GM21390 (cell line): ENCODE results near the gene SON.
A peak's percentile ranks its signal among the peaks of the same experiment; 100 is the strongest.
"Not testable (repeated sequence)": the region's sequence is repeated elsewhere in the genome, so short reads cannot be mapped to it uniquely, and the experiment has no call there.

Experiments
- ATAC-seq: cut with Tn5 transposase; IDR thresholded peaks from one replicate; pipeline ENCODE4 v1.9.1; 2021; ENCODE audit not compliant: unreplicated experiment

The SON gene, protein sequence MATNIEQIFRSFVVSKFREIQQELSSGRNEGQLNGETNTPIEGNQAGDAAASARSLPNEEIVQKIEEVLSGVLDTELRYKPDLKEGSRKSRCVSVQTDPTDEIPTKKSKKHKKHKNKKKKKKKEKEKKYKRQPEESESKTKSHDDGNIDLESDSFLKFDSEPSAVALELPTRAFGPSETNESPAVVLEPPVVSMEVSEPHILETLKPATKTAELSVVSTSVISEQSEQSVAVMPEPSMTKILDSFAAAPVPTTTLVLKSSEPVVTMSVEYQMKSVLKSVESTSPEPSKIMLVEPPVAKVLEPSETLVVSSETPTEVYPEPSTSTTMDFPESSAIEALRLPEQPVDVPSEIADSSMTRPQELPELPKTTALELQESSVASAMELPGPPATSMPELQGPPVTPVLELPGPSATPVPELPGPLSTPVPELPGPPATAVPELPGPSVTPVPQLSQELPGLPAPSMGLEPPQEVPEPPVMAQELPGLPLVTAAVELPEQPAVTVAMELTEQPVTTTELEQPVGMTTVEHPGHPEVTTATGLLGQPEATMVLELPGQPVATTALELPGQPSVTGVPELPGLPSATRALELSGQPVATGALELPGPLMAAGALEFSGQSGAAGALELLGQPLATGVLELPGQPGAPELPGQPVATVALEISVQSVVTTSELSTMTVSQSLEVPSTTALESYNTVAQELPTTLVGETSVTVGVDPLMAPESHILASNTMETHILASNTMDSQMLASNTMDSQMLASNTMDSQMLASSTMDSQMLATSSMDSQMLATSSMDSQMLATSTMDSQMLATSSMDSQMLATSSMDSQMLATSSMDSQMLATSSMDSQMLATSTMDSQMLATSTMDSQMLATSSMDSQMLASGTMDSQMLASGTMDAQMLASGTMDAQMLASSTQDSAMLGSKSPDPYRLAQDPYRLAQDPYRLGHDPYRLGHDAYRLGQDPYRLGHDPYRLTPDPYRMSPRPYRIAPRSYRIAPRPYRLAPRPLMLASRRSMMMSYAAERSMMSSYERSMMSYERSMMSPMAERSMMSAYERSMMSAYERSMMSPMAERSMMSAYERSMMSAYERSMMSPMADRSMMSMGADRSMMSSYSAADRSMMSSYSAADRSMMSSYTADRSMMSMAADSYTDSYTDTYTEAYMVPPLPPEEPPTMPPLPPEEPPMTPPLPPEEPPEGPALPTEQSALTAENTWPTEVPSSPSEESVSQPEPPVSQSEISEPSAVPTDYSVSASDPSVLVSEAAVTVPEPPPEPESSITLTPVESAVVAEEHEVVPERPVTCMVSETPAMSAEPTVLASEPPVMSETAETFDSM (N-terminal part only)

DNA sequence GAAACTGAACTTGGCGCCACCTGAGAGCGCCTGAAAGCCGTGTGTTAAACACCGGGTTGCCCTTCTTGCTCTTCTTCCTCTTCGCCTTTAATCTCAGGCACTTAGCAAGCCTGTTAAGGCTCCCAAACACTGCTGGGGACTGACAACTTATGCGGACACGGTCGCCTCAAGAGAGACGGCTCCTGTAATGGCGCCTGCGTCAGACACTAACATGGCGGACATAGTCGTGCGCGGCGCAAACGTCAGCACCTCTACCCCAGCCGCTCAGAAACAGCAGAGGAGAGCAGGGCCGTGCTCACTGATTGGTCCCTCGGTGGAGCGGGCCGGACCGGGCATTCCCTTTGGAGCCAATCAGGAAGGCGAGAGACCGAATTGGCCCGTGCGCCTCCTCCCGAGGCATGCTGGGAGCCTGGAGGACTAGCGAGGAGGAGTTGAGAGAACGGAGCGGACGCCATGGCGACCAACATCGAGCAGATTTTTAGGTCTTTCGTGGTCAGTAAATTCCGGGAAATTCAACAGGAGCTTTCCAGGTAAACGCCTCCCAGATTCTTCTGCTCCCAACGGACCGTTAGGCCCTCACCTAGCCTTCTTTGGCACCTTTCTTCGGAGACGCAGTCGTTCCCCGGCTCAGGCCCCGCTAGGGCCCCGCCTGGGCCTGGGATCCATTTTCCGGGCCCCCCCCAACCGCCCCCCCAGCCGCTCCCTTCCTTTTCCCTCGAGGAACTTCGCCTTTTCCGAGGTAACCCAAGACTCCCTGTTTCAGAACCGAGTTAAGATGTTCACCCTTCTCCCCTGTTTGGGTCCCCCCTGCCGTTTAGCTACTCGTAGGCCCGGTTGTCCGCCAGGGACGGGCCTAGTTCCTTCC, at the start of gene SON:
TSS of gene SON (plus strand) at position 399 of the 865 bp plus-strand sequence. CDS start at position 454, 55 bp downstream.
- peak; percentile 93 for ATAC-seq

DNA sequence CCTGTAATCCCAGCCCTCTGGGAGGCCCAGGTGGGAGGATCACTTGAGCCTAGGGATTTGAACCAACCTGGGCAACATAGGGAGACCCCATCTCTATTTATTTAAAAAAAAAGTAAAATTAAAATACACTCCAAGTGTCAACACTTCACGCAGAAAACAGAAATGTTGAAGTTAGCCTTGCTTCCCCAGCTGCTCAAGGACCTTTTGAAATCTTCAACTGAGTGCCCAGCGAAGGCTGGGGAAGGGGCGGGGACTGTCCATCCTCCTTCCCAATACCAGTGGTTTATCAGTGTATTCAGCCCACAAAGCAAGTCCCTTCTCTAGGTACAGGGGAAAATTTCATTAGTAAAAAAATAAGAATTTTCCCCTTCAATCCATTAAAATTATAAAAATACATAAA, 49.1 kb upstream of the SON start:
- ATAC-seq = no peak

- ATAC-seq = no peak
These were observed 47.1 kb upstream of the SON start for GRCh38 chr21:33495743-33496142.

DNA sequence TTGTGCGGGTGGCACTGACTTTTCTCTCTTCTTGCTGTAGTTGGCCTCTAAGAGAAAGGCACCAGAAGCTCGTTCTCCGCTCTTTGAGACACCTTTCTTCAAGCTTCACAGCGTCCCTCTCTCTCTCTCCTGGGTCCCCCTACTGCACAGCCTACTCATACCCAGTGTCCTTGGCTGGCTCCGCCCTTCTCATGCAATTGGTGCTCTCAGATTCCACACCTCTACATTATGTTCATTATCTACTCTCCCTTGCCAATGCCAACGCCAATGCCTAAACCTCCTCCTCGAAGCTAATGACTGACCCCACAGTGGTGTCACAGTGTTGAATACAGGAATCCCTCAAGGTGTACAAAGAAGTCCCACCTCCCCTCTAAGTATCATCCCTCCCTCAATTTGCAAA, 46.5 kb upstream of the SON start:
- no peak for ATAC-seq

GRCh38 chr21:33505833-33506232, 37.0 kb upstream of the SON start:
- no peak for ATAC-seq

DNA sequence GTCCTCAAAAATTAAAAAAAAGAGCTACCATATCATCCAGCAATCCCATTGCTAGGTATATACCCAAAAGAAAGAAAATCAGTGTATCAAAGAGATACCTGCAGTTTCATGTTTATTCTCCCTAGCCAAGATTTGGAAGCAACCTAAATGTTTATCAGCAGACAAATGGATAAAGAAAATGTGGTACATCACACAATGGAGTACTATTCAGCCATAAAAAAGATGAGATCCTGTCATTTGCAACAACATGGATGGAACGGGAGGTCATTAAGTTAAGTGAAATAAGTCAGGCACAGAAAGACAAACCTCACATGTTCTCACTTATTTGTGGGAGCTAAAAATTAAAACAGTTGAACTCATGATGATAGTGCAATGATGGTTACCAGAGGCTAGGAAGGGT, 35.8 kb upstream of the SON start:
- ATAC-seq = not testable (repeated sequence)

DNA sequence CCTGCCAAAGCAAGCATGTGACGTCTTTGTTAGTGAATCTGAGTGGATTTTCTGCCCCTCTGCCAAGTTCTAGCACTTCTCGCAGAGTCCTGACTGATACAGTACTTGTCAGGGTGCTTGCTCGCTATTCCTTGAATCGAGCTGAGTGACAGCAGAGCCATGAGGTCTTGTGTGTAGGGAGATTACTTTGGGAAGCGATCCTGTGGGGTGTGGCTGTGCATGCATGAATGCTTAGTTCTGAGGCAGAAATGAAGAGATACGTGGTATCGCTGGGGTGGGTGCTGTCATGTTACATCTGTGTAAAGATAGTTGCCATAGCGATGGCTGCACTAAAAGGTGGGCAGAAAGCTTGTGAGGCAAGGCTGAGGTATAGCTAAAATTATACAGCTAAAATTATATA, 32.0 kb upstream of the SON start:
- ATAC-seq = no peak

DNA sequence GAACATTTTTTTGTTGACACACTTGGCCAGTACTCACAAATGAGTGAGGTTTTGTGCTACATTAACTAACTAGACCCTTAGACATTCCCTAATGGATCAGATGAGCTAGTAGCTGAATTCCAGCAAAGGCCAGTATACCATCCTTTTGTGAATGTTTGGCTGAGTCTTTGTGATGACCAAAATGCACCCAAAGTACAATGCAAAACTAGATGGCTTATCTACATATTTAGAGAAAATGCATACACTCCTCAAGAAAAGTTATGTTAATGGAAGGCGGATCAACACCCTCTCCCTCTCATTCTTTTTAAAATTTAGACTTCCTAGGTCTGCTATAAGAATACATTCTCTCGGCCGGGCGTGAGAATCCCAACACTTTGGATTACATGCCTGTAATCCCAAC, 31.2 kb upstream of the SON start:
- ATAC-seq = no peak

- no peak for ATAC-seq
These were observed 30.4 kb upstream of the SON start for GRCh38 chr21:33512481-33512880.

- no peak for ATAC-seq
These were observed 28.6 kb upstream of the SON start for GRCh38 chr21:33514229-33514628.

- no peak for ATAC-seq
These were observed 23.9 kb upstream of the SON start for GRCh38 chr21:33518899-33519298.

GRCh38 chr21:33522297-33522952, 20.4 kb upstream of the SON start:
- no peak for ATAC-seq

- no peak for ATAC-seq
These were observed 19.9 kb upstream of the SON start for GRCh38 chr21:33522953-33523349.

- no peak for ATAC-seq
These were observed 11.8 kb upstream of the SON start for GRCh38 chr21:33531007-33531406.

DNA sequence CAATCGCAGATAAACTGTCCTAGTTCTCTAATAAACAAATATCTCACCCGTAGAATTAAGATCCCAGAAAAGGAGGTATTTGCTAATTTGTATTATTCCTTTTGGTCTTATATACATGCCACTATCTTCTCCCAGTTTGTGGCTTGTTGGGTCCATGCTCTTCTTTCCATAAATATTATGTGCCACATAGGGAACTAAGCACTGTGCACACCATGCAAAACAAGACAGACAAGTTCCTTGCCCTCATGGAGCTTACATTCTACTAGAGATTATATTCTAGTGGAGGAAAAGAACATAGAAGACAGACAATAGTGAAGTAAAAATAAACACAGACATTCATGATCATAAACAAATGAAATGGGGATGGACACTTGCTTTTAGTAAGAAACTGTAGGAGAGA, 5.6 kb upstream of the SON start:
- ATAC-seq = no peak

GRCh38 chr21:33539616-33540015, 3.2 kb upstream of the SON start:
- ATAC-seq = no peak

GRCh38 chr21:33540711-33541104, 2.1 kb upstream of the SON start:
- no peak for ATAC-seq

DNA sequence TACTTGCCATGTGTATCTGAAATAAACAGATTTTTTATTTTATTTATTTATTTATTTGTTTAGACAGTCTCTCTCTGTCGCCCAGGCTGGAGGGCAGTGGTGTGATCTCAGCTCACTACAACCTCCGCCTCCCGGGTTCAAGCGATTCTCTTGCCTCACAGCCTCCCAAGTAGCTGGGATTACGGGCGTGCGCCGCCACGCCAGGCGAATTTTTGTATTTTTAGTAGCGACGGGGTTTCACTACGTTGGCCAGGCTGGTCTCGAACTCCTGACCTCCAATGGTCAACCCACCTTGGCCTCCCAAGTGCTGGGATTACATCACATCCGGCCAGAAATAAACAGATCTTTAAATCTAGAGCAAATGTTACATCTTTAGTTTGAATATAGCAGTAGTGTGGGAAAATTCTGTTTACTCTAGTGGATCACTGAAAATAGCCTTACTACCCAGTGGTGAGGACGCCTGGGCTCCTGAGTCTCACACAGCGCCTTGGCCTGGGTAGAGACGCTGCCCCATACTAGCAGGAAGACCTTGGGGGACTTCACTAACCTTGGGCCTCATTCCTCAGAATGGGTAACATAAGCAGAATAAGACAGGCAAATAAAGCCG, 1.6 kb upstream of the SON start:
- no peak for ATAC-seq
